HG02943 (cell line): ENCODE results near the gene NR2E1.

ENCODE experiments used
- ATAC-seq: cut with Tn5 transposase; IDR thresholded peaks from one replicate; pipeline ENCODE4 v1.9.1; 2021; ENCODE audit warnings: mild to moderate bottlenecking, low read depth, moderate library complexity; ENCODE audit not compliant: unreplicated experiment

The NR2E1 gene

GRCh38 chr6:108165714-108166663 is at the start of gene NR2E1:
Gene NR2E1 (plus strand): TSS chr6:108166022. CDS start chr6:108166766, 744 bp downstream.
- ATAC-seq: no peak

- ATAC-seq: no peak
These were observed 49.0 kb upstream of the NR2E1 start for GRCh38 chr6:108116546-108117426.

GRCh38 chr6:108117427-108118358 is 48.1 kb upstream of the NR2E1 start:
- peak; percentile 54 for ATAC-seq

DNA sequence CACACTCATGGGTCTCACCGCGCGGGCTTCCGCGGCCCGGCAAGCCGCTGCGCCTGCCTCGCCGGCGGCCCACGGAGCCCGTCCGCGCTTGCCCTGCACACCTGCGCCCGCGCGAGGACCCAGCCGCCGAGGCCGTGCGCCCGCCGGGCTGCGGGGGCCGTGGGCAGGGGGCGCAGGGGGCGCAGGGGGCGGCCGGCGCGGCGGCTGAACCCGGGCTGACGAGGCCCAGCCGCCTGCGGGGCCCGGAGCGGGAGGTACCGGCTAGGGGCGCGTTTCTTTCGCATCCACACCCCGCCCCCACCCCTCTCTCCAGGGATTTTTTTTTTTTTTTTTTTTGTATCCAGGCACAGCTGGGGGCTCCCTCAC is 47.5 kb upstream of the NR2E1 start:
- no peak for ATAC-seq

DNA sequence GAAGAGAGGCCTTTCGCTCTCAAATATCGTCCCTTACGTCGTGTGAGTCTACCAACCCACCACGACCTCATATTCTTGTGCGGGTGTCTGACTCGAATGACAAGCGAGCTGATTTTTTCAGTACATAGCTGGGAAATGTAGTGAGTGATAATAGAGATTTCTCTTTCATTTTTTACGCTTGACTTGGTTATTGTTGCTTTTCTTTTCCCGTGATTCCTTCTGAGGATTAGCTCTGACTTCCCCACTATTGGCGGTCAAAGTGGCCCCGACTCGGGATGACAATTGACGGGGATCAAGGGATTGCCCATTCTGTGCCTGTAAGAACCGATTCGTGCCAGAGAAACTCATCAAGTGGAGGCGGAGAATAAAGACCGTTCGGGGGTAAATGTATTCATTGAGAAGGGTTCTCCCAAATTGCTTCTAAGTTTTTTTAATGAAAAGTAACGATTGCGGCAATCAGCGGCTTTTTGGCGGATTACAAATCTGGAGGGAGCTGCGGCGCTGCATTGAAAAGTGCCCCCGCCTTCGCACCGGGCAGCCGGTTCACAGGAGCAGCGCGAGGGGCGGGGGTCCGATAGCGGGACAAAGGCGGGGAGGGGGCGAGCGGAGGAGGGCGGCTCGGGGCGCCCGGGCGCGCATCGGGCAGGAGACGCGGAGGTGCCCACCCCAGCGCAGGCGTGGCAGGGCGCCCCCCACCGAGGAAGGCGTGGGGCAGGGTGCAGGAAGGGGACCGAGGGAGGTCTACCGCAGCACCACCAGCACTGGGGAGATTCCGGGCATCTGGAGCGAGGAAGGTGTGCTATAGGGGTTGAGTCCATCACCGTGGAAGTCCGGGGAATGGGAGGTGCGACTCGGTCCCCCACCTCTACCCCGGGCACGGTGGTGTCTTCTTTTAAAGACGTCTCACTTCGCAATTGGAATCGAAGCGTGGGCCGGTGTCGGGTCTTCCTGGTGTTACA is 46.7 kb upstream of the NR2E1 start:
- ATAC-seq: no peak

DNA sequence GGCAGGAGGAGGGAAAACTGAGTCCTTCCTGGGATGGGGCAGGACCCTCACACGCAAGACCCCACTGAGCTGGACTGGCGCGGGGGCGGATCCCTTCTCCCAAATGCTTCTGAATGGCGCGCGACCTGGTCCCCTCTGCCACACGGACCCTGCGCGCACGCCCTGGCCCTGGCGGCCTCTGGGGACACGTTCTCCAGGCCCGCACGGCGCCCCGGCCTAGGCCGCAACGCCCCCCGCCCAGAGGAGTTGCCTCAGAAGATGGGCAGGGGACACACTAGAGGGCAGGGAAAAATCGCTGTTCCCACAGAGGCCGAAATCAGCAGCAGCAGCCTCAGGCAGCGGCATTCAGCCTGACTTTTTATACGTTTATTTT is 46.1 kb upstream of the NR2E1 start:
- no peak for ATAC-seq

GRCh38 chr6:108120311-108120710 is 45.5 kb upstream of the NR2E1 start:
- ATAC-seq: no peak

DNA sequence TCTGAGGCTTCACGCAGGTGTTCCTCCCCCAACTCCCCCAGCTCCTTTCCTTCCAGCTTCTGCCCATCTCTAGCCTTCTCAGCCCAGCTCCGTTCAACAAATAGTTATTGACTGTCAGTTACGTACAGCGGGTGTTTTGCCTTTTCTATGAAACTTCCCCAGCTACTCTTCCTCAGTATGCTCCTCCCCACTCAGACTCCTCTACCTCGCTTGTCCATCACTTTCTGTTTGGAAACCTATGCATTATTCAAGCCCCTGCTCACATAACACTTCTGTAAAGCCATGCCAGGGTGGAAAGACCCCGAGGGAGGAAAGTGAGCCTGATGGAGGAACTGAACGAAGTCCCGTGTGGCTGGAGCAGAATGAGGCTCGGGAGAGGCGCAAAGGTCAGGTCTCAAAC is 44.2 kb upstream of the NR2E1 start:
- no peak for ATAC-seq

DNA sequence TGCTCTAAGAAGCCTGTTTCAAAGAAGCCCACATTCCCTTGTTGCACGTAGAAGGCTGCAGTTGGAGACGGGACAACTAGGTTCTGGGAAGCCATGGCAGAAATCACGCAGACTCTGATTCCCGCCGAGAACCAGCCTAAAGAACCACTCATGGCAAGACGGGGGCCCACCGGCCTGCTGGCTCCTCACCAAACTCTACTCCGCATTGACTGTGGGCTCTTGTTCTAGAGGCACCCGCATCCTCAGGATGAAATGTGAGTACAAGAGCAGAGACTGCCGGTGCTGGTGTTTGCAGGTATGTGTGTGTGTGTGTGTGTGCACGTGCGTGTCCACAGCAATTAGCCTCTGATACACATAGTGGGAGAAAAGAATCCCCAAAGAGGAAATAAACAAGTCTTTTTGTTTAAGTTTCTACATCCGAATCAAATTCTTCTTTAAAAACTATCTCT is 42.3 kb upstream of the NR2E1 start:
- ATAC-seq: no peak

DNA sequence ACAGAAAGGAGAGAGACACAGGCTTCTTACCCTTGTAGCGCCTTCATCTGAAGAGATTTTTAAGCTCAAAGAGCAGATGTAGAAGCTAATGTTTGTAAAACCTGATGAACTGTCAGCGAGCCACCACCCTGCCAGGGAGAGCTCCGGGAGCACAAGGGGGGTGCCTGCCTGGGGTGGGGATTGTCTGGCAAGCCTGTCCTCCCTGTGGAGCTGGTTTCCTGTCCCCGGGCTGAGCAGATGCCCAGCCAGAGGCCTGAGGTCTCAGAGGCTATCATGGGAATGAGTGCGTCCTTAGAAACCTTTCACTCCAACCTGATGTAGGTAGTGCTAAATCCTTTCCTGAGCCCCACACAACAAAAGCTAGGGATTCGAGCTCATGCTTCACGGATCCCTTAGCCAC is 41.9 kb upstream of the NR2E1 start:
- ATAC-seq: no peak

DNA sequence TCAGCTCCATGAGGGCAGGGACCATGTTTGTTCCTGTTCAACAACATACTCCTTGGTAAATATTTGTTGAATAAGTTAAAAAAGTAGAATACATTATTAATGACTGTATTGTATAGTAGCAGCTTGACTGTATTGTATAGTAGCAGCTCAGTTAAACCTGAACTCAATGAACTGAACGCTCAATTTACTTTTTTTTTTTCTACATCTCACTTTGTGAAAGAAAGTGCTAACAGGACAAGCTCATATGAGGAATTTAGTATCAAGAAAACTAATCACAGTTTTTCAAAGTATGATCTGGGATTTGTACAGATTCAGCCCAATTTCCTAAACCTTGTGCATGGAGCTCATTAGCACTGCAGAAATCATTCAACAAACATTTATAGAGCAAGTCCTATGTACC is 38.8 kb upstream of the NR2E1 start:
- ATAC-seq: no peak

GRCh38 chr6:108127826-108128225 is 38.0 kb upstream of the NR2E1 start:
- no peak for ATAC-seq

DNA sequence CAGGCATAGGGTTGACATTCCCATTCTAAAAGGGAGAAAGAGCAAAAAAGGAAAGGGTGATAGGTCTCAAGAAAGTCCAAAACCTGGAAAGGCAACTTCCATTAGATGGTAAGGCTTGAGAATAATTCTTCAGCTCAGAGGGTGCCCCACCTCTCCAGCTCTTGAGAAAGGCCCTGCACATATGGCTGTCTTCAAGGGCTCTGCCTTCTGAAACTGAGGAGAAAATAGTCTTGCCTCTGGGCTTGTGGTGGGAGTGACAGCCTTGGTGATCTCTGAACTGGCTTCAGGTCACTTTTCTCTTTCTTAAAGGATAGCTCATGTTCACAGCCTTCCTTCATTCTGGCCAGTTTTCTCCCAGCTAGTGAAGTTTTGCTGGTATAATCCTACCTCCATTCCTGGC is 35.6 kb upstream of the NR2E1 start:
- ATAC-seq: no peak

- no peak for ATAC-seq
These were observed 33.0 kb upstream of the NR2E1 start for GRCh38 chr6:108132863-108133262.

- no peak for ATAC-seq
These were observed 32.1 kb upstream of the NR2E1 start for GRCh38 chr6:108133594-108134179.

DNA sequence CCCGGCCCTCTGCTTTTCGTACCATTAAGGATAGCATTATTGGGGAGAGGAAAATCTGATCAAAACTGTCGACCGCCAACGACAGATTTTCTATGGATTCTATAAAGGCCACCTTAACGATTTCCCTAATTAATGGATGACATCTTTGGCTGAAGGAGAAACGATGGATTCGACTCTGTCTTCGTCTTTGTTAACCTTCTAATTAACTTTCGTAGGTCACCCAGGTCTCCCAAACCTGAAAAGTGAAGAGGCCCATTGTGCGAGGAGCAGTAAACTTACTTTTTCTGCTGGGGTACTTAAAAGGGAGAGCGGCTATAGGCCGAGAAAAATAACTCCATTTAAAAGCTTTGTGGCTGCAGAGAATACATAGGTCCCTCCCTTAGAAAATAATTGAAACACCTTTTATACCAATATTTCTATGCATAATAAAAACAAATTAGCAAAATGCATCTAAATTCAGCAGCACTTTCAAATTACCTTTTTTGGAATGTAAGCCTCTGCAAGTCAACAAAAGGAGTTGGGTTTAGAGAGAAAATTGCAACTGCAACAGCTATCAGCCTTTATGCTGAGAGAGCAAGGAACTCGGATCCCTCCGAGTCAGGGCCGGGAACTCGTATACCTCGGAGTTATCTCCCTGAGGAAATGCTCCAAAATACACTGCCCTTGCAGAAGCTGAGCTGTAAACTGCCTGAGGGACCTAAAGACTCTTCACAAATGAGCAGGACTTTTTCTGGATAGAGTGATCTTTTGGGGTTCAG is 31.4 kb upstream of the NR2E1 start:
- no peak for ATAC-seq

- no peak for ATAC-seq
These were observed 23.6 kb upstream of the NR2E1 start for GRCh38 chr6:108142240-108142639.

DNA sequence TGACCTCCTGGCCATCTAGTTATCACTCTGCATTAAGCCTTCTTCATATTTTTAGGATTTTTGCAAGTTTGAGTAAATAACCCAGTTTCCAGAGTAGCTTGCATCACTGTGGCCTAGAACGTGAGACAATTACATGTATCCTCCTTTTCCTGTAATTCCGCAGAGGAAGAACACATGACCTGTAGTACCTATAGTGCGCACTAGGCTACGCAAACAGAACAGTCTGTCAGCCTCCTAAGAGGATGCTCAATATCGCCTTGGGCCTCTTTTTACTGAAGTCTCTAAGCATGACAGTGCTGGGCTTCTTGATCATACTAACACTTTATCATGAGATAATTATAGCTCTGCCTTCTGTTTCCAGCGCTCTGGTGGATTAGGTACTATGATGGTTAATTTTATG is 20.2 kb upstream of the NR2E1 start:
- no peak for ATAC-seq
